CD14-positive monocyte (primary cell): ENCODE results near the gene PAFAH1B1. TPM values are rescaled to one million over a fixed set of nuclear protein-coding genes. Genes with fewer than 3 reads are reported as not detected.

Experiments
- DNase-seq, 3 donors: peaks; one replicate each; pipeline ENCODE4 v3.0.0-alpha.2; 2011 to 2022
- H2AFZ ChIP-seq: 2 replicates; pipeline ENCODE4 v1.6.0; 2012; ENCODE audit warnings: mild to moderate bottlenecking, low read depth, low read length, inconsistent platforms; ENCODE audit not compliant: insufficient read depth, poor library complexity, severe bottlenecking
- H3K27ac ChIP-seq, 2 donors: 1 replicate in 1 of 2; 2 replicates in 1 of 2; pipeline ENCODE4 v1.5.1; 2012 to 2013; ENCODE audit warnings: low read length in 2 of 2, control low read depth in 1 of 2, inconsistent platforms in 1 of 2, low read depth in 1 of 2, mild to moderate bottlenecking in 1 of 2
- H3K27me3 ChIP-seq, 2 donors: one replicate each; pipeline versions ENCODE4 v1.6.0 to v1.6.1; 2011 to 2013; ENCODE audit warnings: low read length in 2 of 2; ENCODE audit not compliant: control insufficient read depth in 2 of 2, insufficient read depth in 2 of 2
- H3K36me3 ChIP-seq, 2 donors: replicated peaks in 1 of 2; 1 replicate in 1 of 2; 2 replicates in 1 of 2; pipeline versions ENCODE4 v1.5.1 to v1.6.1; 2012 to 2013; ENCODE audit warnings: low read length in 2 of 2, control low read depth in 1 of 2, inconsistent platforms in 1 of 2, mild to moderate bottlenecking in 1 of 2; ENCODE audit not compliant: insufficient read depth in 2 of 2, control insufficient read depth in 1 of 2
- H3K4me1 ChIP-seq, 2 donors: 1 replicate in 1 of 2; 2 replicates in 1 of 2; pipeline versions ENCODE4 v1.5.1 to v1.6.1; 2012 to 2013; ENCODE audit warnings: low read length in 2 of 2, control low read depth in 1 of 2, inconsistent platforms in 1 of 2, mild to moderate bottlenecking in 1 of 2, moderate library complexity in 1 of 2; ENCODE audit not compliant: insufficient read depth in 2 of 2, control insufficient read depth in 1 of 2
- H3K4me2 ChIP-seq: replicated peaks from 2 replicates; pipeline ENCODE3; 2012; ENCODE audit warnings: low read length, moderate library complexity, mild to moderate bottlenecking; ENCODE audit not compliant: poor library complexity, severe bottlenecking; ENCODE audit errors: extremely low read depth
- H3K4me3 ChIP-seq, 3 experiments: fragments of 200-600 bp in 1 of 3; sonication (generic) in 1 of 3; replicated peaks in 1 of 3; 1 replicate in 2 of 3; 2 replicates in 1 of 3; pipeline ENCODE4 v1.5.1; 2011 to 2013; ENCODE audit warnings: low read length in 3 of 3, mild to moderate bottlenecking in 3 of 3, control low read depth in 2 of 3, low read depth in 2 of 3, inconsistent platforms in 1 of 3, moderate library complexity in 1 of 3
- H3K79me2 ChIP-seq: 2 replicates; pipeline ENCODE4 v1.6.0; 2012; ENCODE audit warnings: mild to moderate bottlenecking, control low read depth, inconsistent platforms, low read length, moderate library complexity; ENCODE audit not compliant: insufficient read depth
- H3K9ac ChIP-seq: 2 replicates; pipeline ENCODE4 v1.6.0; 2017; ENCODE audit warnings: low read length, mild to moderate bottlenecking; ENCODE audit not compliant: insufficient read depth, poor library complexity, severe bottlenecking
- H3K9me3 ChIP-seq, 2 donors: replicated peaks in 1 of 2; 1 replicate in 1 of 2; 2 replicates in 1 of 2; pipeline versions ENCODE4 v1.5.1 to v1.6.1; 2012 to 2013; ENCODE audit warnings: low read length in 2 of 2, control low read depth in 1 of 2; ENCODE audit not compliant: control insufficient read depth in 1 of 2, insufficient read depth in 1 of 2
- H4K20me1 ChIP-seq: 2 replicates; pipeline ENCODE4 v1.6.0; 2012; ENCODE audit warnings: mild to moderate bottlenecking, low read length, control low read depth, moderate library complexity; ENCODE audit not compliant: insufficient read depth
- H3K27ac Mint-ChIP-seq, 7 donors: one replicate each; pipeline ENCODE4 v1.8.0; 2020; ENCODE audit warnings: mild to moderate bottlenecking in 7 of 7, mixed read lengths in 7 of 7, moderate library complexity in 6 of 7, inconsistent platforms in 2 of 7
- H3K27me3 Mint-ChIP-seq, 3 donors: one replicate each; pipeline ENCODE4 v1.8.0; 2021 to 2022; ENCODE audit warnings: low read depth in 3 of 3, mild to moderate bottlenecking in 3 of 3, mixed read lengths in 3 of 3, moderate library complexity in 3 of 3, inconsistent platforms in 1 of 3
- H3K36me3 Mint-ChIP-seq, 2 donors: one replicate each; pipeline ENCODE4 v1.8.0; 2020; ENCODE audit warnings: mixed read lengths in 2 of 2, inconsistent platforms in 1 of 2, mild to moderate bottlenecking in 1 of 2
- H3K4me1 Mint-ChIP-seq: one replicate; pipeline ENCODE4 v1.8.0; 2020; ENCODE audit warnings: mild to moderate bottlenecking, mixed read lengths
- H3K4me3 Mint-ChIP-seq, 2 donors: one replicate each; pipeline ENCODE4 v1.8.0; 2020; ENCODE audit warnings: mild to moderate bottlenecking in 2 of 2, mixed read lengths in 2 of 2, moderate library complexity in 1 of 2
- H3K9me3 Mint-ChIP-seq, 7 donors: one replicate each; pipeline ENCODE4 v1.8.0; 2020 to 2022; ENCODE audit warnings: mixed read lengths in 7 of 7, mild to moderate bottlenecking in 6 of 7, moderate library complexity in 6 of 7, inconsistent platforms in 2 of 7
- WGBS: methylation state at CpG from one replicate; pipeline ENCODE4 v1.1.5; 2013; ENCODE audit warnings: missing lambda C conversion rate; ENCODE audit not compliant: insufficient coverage; 5-methylcytosine and 5-hydroxymethylcytosine counted together
- intact Hi-C, 2 donors: fragments of 100-400 bp; cut with micrococcal nuclease; formaldehyde crosslinking; loops; one replicate each; pipeline versions ENCODE4 v1.15.0 to v1.15.1; 2023
- polyA plus RNA-seq, 3 donors: library from polyadenylated mRNA; depleted of rRNA in 1 of 3; unstranded in 2 of 3; stranded (reverse) in 1 of 3; fragments of 300-500 nt in 2 of 3; fragments of >200 nt in 1 of 3; fragmentation: Illumina TruSeq in 2 of 3; gene quantifications; 1 replicate in 2 of 3; 2 replicates in 1 of 3; pipeline ENCODE4 v1.2.3, GENCODE V29; 2012 to 2021
- TF ChIP-seq, protein P1 (sequence below): fragments of 200-600 bp; IDR thresholded peaks from one replicate; pipeline ENCODE4 v1.8.0; 2022; ENCODE audit warnings: antibody characterized with exemption, mild to moderate bottlenecking

PAFAH1B1 gene
- polyA plus RNA-seq, 3 donors: 9.1 to 51.8 (median 17.1) TPM

DNA sequence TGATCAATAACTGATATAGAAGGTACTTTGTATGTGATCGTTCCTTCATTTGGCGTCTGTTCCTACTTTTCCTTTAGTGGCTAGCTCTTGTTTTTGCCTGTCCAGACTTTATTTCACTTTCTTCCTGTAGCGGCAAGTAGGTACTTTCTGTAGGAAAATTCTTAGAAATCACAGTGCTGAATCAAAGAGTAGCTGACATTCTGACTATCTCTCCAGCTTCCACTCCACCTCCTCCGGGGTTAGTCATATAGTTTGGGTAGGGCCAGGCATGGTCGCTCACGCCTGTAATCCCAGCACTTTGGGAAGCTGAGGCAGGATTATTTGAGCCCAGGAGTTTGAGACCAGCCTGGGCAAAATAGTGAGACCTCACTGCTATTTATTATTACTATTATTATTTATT, 29.9 kb upstream of the PAFAH1B1 start:
- Histone ChIP-seq H4K20me1 (no peaks in the 10 kb centered on the region), H3K4me3 (no peak overlapping the region), H3K9ac (no peak overlapping the region), H3K9me3 (peaks cover 0 to 4% of the 10 kb centered on the region in 2 donors), H3K4me1 (no peaks in the 10 kb centered on the region), H3K4me2 (no peak overlapping the region), H2AFZ (no peak overlapping the region), H3K27ac (no peak overlapping the region), H3K79me2 (no peaks in the 10 kb centered on the region), H3K27me3 (no peaks in the 10 kb centered on the region), H3K36me3 (no peaks in the 10 kb centered on the region)
- intact Hi-C loops: no loop called here
- no peak for DNase-seq
- Mint-ChIP-seq H3K36me3 (no peaks in the 10 kb centered on the region), H3K27me3 (peaks cover under 1 to 4% (median 4%) of the 10 kb centered on the region in 3 donors), H3K27ac (no peak overlapping the region), H3K9me3 (peaks cover 5 to 15% (median 12%) of the 10 kb centered on the region in 7 donors), H3K4me3 (no peak overlapping the region), H3K4me1 (peaks cover 3% of the 10 kb centered on the region)
- TF ChIP-seq, protein P1, sequence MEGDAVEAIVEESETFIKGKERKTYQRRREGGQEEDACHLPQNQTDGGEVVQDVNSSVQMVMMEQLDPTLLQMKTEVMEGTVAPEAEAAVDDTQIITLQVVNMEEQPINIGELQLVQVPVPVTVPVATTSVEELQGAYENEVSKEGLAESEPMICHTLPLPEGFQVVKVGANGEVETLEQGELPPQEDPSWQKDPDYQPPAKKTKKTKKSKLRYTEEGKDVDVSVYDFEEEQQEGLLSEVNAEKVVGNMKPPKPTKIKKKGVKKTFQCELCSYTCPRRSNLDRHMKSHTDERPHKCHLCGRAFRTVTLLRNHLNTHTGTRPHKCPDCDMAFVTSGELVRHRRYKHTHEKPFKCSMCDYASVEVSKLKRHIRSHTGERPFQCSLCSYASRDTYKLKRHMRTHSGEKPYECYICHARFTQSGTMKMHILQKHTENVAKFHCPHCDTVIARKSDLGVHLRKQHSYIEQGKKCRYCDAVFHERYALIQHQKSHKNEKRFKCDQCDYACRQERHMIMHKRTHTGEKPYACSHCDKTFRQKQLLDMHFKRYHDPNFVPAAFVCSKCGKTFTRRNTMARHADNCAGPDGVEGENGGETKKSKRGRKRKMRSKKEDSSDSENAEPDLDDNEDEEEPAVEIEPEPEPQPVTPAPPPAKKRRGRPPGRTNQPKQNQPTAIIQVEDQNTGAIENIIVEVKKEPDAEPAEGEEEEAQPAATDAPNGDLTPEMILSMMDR: no peak
- WGBS: 100% methylated on average over 1 of the region's 6 CpGs

DNA sequence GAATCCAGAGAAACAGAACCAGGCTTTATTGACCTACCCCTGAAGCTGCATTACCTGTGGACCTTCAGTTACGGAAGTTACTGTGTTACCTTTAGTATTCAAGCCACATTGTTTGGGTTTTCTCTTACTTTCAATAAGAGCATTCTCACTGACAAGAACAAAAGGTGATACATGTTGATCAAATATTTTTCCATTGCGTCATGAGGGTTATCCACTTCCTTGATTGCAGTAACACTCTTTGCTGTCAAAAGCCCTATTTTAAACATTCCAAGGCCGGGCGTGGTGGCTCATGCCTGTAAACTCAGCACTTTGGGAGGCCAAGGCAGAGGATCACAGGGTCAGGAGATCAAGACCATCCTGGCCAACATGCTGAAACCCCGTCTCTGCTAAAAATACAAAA, 28.6 kb upstream of the PAFAH1B1 start:
- Mint-ChIP-seq H3K4me3 (no peak overlapping the region), H3K4me1 (peaks cover 3% of the 10 kb centered on the region), H3K36me3 (no peaks in the 10 kb centered on the region), H3K27ac (no peak overlapping the region), H3K27me3 (peaks cover 0 to 4% (median 4%) of the 10 kb centered on the region in 3 donors), H3K9me3 (peaks cover 5 to 15% (median 12%) of the 10 kb centered on the region in 7 donors)
- Histone ChIP-seq H3K27ac (no peak overlapping the region), H4K20me1 (no peaks in the 10 kb centered on the region), H3K27me3 (no peaks in the 10 kb centered on the region), H3K4me3 (no peak overlapping the region), H2AFZ (no peak overlapping the region), H3K9me3 (peaks cover 0 to 4% of the 10 kb centered on the region in 2 donors), H3K36me3 (no peaks in the 10 kb centered on the region), H3K79me2 (no peaks in the 10 kb centered on the region), H3K4me2 (no peak overlapping the region), H3K9ac (no peak overlapping the region), H3K4me1 (no peaks in the 10 kb centered on the region)
- TF ChIP-seq, protein P1: no peak
- 73% methylated on average over 3 of the region's 5 CpGs for WGBS
- DNase-seq: no peak
- intact Hi-C loops: no loop called here
